ENCODE results near the gene SLC25A21.
"Not testable (repeated sequence)": the region's sequence is repeated elsewhere in the genome, so short reads cannot be mapped to it uniquely, and the experiment has no call there.

Gene SLC25A21

DNA sequence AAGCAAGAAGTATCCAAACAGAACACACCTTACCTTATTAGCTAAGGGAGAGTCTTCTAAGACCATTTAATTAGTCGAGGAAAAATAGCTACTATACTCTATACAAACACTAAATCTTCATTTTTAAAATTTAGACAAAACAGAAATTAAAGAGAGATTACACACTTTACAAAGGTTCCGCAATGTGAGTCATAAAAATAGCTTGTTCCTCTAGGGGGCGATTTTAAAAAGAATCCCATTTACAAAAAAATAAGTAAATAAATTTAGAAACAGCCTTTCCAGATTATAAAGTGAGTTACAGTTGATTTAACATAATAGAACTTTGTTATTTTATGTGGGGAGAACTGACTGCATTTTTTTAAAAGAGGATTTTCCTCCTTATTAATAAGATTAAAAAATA, 309.1 kb downstream of the SLC25A21 start:
- DNase-seq (ENCODE audit: low spot score): no peak

DNA sequence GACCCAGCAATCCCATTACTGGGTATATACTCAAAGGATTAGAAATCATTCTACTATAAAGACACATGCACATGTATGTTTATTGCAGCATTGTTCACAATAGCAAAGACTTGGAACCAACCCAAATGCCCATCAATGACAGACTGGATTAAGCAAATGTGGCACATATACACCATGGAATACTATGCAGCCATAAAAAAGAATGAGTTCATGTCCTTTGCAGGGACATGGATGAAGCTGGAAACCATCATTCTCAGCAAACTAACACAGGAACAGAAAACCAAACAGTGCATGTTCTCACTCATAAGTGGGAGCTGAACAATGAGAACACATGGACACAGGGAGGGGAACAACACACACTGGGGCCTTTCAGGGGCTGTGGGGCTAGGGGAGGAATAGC, 310.2 kb downstream of the SLC25A21 start:
- DNase-seq (ENCODE audit: low spot score): not testable (repeated sequence)

DNA sequence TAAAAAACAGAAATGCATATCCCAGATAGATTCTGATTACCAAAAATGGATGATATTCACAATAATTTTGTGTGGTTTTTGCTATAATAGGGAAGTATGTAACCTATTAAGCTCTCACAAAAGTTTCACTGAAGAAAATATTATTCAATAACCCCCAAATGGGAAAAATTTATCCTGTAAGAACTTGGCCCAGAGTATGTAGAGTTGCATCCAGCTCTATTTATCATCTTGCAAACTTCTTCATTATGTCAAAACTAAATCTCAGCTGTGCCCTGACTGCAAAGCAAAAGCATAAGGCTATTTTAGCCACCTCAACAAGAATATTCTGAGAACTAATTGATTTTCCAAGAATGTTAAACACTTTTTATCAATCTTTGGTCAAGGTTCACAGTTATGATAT, 311.6 kb downstream of the SLC25A21 start:
- no peak for DNase-seq (ENCODE audit: low spot score)

DNA sequence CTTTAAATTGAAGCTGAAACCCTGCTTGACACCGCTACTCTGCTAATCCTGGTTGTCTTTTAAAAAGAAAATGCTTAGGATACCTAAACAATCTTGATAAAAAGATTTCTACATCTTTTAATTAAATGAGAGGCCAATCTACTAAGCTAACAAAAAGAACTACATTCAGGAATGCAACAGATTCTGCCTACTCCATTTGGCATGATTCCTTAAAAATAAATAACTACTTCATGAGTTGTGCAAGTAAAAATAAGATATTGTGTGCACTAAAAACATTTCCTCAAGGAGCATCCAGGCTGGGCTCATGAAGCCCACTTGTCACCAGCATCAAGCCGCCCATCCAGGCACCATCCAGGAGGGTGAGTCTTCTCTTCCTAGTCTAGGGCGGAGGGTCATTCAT, 313.3 kb downstream of the SLC25A21 start:
- no peak for DNase-seq (ENCODE audit: low spot score)

DNA sequence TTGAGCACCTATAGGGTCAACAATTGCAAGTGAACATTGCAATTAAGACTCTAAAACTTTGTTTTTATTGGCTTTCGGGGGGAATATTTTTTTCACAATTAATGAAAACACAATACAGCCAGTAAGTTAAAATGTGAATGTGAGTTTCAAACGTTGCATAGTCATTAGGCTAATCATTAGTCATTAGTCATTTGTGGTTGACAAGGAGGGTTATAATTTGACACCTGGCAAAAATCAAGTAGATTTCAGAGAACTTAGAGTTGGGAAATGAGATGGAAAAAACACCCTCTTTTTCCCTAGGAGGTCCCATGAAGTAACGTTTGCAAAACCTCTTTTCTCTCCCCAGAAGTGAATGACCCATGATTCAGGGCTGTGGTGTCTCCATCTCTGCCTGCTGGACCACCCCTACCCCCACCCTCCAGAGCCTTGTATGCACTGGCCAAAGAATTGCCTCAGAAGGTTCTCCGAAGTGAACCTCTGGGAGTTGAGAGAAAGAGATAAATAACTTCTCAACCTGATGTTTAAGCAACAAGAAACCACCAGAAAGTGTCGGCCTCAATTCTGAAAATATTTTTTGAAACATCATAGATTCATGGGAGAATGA, 314.5 kb downstream of the SLC25A21 start:
- DNase-seq (ENCODE audit: low spot score): no peak

DNA sequence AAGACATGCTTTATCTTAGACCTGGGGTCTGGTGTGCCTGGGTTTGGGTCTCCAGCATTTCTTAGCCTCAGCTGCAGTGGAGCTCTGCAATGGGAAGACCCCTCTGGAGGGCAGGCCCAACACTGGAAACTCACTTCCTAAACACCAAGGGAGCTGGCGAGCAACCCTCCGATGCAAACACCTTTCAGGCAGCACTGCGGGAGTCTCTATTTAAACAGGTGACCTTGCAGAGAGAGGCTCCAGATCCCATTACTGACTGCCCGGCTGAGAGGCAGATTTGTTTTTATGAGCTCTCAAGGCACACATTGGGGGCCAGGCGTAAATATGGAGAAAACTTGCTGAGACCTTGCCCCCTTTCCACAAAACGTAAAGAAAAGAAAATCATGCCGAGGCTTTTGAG, 315.3 kb downstream of the SLC25A21 start:
- no peak for DNase-seq (ENCODE audit: low spot score)

DNA sequence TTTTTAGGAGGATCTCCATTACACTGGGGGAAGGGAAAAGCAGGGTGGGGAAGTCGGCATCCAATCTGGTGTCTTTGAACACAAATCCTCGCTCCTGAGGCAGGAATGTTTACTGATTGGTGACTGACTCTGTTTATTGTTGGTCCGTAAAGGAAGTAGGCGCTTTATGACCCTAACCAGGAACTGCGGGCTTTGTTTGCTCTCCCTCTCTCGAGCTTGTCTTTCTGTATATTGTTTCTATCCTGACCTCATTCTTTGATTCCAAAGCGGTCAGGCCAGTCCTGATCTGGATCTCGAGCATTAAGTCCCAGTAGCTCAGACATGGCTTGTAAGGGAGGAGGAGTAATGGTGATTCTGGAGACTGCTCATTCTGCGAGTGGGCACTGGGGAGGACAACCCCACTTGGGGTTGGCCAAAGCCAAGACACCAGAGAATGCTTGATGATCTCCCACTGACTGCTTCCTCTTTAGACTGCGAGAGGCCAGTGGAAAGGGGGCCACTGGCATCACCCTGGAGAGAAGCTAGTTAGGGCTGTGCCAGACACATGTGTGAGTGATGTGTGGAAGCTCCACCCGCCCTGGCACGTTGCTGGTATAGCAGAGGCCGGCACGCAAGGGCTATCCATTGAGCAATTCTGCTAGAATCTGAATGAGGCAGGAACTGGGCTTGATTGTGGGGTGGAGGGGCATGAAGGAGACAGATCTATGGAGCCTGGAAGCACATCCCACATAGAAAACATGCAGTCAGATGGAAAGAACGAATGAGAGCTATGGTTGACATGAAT, 316.1 kb downstream of the SLC25A21 start:
- DNase-seq (ENCODE audit: low spot score): no peak

DNA sequence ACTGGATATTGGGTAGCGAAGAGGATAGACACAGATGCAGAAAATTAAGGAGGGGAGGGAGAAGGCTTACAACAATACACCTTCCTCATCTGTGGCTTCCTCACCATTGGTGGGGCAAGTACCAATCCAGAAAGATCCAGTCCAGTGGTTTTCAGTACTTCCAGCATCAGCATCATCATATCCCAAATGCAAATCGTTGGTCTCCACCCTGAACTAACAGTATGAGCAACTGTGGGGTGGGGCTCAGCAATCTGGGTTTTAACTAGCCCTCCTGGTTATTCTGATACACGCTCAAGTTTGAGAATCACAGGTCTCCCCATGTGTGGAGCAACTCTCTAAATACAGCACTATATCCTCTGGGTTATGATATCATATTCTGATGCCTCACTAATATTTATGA, 317.0 kb downstream of the SLC25A21 start:
- no peak for DNase-seq (ENCODE audit: low spot score)

DNA sequence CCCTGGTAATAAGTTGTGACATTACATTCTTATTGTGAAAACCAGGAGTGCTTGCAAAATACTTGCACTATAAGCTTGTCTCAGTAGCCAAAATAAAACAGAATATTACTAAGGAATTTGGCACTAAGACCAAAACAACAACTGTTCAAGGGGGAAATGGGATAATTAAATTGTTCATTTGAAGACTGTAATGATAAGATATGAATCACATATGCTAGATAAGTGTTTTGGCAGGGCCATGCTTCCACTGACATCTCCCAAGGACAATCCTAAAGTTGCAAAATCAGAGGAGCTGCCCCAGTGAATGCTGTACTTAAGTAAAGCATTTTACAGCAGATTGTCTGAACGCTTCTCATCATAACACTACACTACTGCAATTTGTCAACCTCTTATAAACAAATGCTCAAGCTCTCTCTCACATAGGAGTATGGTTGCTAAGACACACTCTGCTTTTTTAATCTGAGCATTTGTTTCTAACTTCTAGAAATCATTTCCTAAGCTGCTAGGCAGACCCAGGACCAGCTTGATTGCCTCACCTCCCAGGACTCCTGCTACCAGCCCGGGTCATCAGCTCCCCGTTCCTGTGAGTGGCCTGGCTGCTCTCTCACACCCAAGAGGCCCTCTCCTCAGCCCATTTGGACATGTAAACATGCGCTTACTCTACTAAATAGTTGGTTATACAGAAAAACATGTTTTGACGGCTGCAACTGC, 319.3 kb downstream of the SLC25A21 start:
- DNase-seq (ENCODE audit: low spot score): peak; percentile 5

DNA sequence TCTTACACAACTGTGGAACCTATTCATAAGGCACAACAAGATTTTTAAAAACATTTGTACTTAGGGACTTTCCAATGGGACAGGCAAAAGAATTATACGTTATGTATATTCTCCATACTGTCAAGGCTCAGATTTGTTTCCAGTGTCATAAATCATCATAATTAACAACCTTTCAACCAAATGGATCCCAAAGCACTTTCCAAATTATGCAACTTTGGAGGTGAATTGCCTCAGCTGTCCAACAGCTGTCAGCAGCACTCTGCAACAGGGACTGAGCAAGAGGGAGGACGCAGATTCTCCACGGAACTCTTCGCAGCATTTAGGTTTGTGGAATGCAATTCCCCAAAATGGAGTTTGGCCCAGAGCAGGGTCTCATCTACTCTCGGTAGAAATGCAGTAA, 324.2 kb downstream of the SLC25A21 start:
- DNase-seq (ENCODE audit: low spot score): no peak

DNA sequence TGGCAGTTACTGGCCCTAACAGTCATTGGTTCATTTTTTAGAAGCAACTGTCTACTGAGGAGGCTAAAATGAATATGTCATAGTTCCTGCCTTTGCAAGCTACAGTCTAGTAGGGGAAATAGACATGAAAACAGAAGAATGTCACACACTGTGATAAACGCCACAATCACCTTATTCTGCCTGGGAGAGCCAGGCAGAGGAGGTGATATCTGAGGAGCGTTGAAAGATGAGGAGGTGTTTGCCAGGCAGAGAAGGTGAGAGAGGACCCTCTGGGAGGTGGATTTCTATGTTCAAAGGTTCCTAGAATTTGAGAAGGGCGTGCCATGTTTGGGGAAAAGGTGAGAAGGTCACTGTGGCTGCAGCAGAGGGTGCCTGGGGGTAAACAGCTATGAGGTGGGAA, 325.0 kb downstream of the SLC25A21 start:
- no peak for DNase-seq (ENCODE audit: low spot score)

DNA sequence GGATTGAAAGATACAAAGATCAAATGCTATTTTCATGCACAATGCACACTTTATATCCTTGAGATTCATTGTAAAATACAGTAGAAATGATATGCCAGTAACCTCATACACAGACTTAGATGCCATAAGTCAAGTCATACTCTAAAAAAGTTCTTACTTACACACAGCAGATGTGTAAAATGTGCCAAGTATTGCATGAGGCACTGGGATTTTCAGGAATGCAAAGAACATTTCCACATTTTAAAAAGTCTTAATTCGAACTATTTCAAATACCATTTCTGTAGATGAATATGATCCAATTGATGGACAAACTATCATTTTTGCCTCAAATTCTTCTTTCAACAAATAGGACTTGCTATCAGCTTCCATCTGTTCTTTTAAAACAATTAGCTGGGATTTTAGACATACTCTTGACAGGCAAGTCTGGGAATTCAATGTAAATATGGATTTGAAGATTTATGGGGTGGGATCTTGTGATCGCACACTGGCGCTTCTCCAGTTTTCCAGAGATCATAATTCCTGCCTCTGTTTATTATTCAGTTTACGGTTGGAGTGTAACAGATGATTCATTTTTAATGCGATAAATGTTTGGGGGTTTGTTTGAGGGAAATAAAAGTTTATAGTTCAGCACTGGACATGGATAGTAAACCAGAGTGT, 326.9 kb downstream of the SLC25A21 start:
- DNase-seq (ENCODE audit: low spot score): no peak

DNA sequence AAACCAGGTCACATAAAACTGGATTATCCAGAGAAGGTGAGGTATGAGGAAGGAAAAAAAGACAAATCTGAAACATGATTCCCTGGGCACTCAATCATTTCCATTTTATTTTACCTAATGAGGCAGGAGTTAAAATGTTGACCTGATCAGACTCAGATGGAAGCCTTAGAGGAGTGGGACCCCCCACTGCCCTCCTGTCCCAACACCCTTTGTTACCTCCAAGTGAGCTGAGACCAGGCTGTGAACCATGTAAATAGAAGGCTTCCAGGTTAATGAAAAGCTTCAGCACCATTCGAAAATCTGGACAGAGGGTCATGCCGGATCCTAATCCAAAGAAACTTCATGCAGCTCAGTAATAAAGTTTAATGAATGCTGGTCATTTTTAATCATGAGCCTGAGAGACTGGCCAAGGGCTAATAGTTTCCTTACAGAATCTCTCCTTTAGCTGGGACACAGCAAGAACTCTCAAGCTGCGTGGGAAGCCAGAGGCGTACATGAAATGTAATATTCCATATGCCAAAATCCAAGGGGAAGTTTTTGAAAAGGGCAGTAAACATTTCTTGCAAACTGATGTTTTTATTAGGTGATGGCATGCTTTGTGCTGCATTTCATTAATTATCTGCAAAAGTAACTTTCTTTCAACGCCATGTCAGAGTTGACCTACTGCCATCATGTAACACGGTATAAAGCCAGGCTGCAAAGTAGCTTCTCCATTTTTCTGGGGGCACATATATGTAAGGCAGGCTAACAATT, 327.8 kb downstream of the SLC25A21 start:
- no peak for DNase-seq (ENCODE audit: low spot score)

DNA sequence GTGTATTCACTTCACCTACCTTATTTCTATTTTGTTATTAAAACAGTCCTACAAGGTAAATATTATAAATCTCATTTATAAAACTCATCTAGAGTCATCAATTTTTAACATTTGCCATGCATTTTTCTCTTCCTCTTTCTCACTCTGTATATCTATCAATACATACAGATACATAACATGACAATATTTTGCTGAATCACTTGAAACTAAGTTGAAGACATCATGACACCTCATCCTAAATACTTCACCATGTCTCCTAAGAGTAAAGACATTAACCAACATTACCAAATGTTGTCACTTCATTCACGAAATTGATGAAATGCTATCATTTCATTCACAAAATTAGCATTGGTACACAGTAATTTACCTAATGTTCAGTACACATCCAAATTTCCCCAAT, 329.0 kb downstream of the SLC25A21 start:
- DNase-seq (ENCODE audit: low spot score): no peak

DNA sequence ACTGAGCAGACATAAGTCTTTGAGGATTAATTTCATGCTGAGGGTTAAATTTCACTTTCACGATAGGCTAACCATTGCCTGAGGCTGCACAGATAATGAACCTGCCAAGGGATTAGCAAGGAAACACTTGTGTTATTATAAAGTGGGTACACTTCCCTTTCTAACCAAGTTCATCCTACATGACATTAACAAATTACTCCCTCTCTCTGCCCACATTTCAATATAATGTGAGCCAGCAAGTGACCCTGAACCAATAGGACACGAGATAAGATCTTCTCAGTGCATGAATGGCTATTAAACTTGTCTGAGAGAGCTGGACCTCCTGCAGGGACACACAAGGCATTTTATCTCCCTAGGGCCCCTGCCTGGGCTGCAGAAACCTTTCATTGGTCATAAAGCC, 337.3 kb downstream of the SLC25A21 start:
- DNase-seq (ENCODE audit: low spot score): no peak

DNA sequence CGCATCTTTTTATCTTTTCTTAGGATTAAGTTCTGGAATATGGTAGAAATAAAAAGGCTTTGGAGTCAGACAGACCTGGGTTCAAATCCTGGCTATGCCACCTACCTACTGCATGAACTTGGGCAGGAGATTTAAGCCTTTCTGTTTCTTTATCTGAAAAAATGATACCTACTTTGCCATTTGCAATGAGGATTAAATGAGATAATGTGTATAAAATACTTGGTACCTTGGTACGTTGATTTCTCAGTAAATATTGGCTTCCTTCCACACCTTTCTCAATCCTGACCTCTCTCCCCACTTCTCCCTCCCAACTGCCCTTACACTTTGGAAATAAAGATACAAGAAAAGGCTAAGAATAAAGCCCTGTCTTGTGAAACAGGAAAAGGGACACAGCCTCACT, 338.1 kb downstream of the SLC25A21 start:
- no peak for DNase-seq (ENCODE audit: low spot score)

DNA sequence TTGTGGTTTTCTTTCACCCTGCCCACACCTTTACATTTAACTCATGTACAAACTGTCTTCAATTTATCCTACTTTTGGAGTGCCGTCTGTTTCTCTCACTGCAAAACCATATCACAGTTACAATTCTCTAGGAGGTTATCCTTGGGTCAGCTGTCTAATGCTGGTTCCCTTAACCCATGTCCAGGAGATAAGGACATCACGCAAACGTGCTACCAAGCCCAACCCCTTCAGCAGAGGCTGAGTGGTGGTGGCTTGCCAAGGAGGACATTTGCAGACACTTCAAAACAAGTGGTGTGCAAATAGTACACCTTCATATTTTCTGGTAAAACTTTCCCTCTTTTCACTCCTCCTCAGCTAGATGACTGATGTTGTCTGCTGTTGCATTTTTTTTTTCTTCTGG, 342.9 kb downstream of the SLC25A21 start:
- no peak for DNase-seq (ENCODE audit: low spot score)

DNA sequence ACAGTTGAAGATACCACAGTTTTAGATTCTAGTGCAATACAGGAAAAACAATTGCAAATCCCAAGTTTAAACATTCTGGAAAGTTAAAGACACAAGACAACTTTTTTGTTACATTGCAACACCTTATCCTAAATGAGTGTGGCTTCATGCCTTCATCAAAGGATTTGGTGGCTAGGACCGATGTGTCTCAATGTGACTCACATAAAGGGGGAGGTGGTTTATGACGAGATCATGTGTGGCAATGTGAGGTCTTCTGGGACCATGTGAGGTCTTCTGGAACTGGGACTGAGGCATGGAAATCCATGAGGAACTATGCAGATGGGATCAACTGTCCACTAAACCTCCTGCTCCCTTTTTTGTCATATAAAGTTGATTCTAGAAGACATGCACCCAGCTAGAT, 344.5 kb downstream of the SLC25A21 start:
- DNase-seq (ENCODE audit: low spot score): peak; percentile 6

DNA sequence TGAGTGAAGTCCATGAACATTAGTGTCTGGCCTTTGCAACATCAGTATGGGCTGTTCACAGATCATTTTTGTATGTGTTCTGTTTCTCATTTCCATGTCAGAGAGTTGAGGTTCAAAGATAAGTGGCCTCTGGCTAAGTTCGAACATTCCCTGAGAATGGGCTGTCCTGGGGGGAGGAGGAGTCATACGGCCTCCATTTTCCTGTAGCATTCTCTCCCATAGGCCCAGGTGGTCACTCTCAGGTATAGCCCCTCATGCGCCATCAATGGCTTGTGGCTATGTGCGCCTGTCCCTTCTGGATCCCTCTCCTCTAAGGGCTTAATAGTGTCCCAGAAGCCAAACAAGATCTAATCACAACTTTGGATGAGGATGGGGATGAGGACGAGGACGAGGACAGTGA, 345.8 kb downstream of the SLC25A21 start:
- no peak for DNase-seq (ENCODE audit: low spot score)

DNA sequence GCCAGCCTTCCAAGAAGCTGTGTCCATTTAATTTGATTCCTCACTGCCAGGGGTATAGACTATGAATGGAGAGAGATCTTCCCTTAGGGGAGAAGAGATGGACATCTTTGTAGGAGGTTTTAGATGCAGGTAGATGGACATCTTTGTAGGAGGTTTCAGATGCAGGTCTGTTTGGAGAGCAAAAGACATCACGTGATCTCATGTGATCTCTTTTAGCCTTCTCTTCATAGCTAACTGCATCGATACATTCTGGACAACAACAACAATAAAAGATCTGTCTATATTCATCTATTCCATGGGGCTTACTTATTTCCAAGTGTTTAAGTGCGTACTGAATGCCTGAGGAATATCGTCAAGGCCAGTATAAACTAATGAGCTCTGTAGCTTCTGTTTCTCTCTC, 347.6 kb downstream of the SLC25A21 start:
- no peak for DNase-seq (ENCODE audit: low spot score)

DNA sequence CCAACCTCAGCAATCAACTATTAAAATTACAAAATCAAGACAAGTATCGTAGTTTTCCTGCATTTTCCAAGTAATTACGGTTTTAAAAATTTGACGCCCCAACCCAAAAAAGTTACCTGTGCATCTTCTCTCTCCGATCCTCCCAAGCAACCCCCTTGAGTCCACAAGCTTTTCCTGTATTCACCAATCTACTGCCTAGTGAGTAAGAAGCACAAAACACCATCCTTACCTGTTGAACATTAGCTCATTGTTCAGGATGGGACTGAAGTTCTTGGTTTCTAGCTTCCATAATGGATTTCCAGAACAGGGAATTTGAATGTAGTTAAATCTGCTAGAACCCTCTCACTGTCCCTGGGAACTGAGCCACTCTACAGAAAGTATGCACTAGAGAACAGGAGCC, 348.8 kb downstream of the SLC25A21 start:
- DNase-seq (ENCODE audit: low spot score): no peak

DNA sequence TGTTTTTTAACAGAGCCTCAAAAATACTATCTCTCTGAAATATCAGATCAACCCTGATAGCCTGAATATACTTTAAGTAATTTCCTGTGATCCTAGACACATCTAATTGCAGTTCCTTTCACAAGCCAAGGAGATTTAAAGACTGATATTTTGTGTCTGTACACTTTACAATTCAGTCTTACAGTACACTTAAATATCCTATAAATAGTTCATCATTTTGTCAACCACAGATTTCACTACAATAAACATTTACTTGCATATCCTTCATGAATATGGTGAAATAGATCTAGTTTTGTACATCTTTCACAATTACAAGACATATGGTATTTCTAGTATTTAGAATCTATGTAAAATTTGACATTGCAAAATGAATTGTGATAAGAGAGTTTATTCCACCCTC, 349.7 kb downstream of the SLC25A21 start:
- no peak for DNase-seq (ENCODE audit: low spot score)
